HG03064 (cell line): ENCODE results near the gene BACH2.

Experiments used
- ATAC-seq: cut with Tn5 transposase; IDR thresholded peaks from one replicate; pipeline ENCODE4 v1.9.1; 2021; ENCODE audit warnings: low read depth; ENCODE audit not compliant: unreplicated experiment

Gene BACH2

DNA sequence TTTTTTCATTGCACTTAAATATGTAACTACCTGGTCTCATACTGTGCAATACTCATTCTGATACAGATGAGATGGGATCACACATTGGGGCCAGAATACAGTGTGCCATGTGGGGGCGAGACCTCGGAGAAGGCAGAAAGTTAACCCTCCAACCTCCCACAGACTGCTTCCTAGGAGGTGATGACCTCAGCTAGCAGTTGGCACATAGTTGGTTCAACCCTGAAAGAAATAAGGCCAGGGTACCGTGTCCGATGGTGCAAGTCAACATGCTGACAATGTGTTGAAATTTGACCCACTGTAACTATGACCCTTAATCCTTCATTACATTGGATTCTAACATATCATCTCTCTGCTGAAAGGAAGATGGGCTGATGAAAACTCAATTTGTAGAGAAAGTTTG lies 340.5 kb downstream of the BACH2 start:
- no peak for ATAC-seq

GRCh38 chr6:89955364-89955763 lies 341.3 kb downstream of the BACH2 start:
- ATAC-seq: no peak

DNA sequence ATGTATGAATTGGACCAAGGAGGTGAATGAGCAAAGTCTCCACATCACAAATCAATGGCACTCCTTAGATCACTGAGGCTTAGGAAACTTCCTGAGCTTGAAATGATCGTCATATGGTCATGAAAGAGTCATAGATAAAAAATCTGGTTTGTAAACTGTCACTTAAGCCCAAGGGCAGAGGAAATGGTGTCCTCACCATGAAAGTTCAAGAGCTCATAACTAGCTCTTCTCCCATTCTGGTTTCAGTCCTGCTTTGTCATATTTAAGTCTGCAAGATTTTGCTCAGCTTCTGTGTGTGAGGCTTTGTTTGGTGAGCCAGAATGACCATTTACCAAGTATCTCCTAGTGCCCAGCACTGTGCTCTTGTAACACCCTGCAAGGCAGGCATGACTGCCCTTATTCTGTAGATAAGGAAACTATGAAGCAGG lies 341.9 kb downstream of the BACH2 start:
- no peak for ATAC-seq

GRCh38 chr6:89952686-89953085 lies 344.0 kb downstream of the BACH2 start:
- no peak for ATAC-seq

- ATAC-seq: no peak
Measured at GRCh38 chr6:89952105-89952671, 344.5 kb downstream of the BACH2 start.

DNA sequence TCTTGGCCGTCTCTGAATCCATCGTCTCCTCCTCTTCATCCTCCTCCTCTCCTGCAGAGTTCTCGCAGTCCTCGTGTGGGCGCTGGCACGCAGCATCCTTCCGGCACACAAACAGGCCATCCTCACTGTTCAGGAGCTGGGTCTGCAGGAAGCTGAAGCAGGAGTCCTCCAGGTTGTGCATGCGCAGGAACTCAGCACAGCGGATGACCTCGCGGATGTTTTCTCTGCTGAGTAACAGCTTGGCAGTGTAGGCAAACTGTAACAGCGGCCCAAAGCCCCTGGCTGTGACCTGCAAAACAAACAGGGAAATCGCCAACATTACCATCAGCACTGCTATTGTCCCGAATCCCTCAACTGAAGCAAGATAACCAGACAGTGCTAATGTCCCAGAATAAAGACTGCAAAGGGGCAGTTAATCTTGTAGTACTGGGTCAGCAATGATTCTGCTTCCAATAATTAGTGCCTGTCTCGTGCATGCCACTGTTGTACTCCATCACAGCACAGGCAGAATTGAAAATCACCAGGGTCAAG lies 345.0 kb downstream of the BACH2 start:
- no peak for ATAC-seq

DNA sequence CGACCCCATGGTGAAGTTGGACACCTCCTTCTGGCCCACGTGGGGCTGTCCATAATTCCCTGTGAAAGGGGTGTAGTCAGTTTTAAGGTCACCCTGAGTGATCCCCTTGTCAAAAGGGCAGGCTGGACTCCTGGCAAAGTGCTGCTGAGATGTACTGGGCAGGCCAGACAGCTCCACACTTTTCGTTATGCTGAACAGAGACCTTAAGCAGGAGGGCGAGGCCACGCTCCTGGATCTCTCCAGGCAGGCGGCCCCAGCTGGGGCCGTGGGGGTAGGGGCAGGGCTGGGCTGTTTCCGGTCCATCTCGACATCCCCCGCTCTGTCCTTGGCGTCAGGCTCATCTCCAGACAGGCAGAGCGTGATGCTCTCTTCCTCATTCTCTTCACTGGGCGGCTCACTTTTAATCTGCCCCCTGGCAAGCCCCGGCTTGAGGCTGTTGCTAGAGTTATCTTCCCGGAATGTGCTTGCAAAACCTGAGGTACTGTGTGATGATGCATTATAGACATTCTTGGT lies 345.7 kb downstream of the BACH2 start:
- ATAC-seq: no peak

DNA sequence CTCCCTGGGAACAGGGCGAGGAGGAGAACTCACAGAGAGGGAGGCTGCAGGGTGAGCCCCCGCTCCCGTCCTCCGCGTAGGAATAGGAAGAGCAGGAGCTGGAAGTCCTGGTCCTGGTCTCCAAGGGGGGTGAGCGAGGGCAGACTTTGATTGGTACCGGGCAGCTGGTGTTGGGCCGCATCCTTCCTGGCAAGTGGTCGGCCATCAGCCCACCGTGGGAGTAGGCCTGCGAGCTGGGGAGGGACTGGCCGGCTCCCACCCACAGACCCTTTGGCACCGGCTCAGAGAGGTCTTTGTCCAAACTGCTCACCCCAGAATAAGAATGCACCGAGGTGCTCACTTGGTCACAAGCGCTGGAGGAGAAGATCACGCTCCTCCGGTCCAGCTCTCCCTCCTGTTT lies 346.2 kb downstream of the BACH2 start:
- no peak for ATAC-seq

GRCh38 chr6:89948876-89949275 lies 347.8 kb downstream of the BACH2 start:
- no peak for ATAC-seq

- ATAC-seq: no peak
Measured at GRCh38 chr6:89944826-89945407, 351.7 kb downstream of the BACH2 start.

- no peak for ATAC-seq
Measured at GRCh38 chr6:89944181-89944755, 352.4 kb downstream of the BACH2 start.

- ATAC-seq: no peak
Measured at GRCh38 chr6:89942601-89943000, 354.0 kb downstream of the BACH2 start.

- ATAC-seq: no peak
Measured at GRCh38 chr6:89941763-89942497, 354.7 kb downstream of the BACH2 start.

DNA sequence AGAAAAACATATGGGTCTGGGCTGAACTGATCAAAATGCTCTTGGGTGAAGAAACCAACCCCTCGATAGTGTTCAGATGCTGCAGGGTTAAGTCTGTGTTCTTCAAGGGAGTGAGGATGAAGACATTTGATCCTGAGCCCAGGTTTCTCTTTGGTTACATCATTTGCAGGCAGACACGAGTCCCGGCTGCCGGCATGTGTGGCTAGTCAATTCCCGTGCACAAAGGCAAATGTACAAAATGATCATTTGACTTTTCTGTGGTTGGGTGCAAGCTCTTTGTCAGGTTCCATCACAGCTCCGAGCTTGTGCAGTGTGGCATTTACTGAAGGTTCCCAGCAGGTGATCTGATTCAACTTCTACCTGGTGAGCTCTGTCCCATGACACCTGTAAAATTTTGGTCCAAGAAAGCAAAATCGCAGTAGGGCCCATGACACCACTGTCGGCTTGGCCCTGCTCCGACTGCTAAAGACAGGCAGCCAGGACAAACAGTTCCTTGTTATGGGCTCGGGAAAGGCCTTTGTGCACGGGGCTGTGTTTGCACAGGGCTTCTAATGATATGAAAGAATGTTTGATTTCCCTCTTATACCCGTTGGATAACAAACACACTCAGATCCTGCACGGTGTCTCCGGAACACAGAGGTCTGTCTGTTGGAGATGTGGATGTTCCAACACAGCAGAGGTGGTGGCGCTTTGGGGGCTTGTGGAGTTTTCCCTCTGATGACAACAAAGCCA lies 355.4 kb downstream of the BACH2 start:
- ATAC-seq: no peak

- ATAC-seq: no peak
Measured at GRCh38 chr6:89940225-89941027, 356.2 kb downstream of the BACH2 start.

DNA sequence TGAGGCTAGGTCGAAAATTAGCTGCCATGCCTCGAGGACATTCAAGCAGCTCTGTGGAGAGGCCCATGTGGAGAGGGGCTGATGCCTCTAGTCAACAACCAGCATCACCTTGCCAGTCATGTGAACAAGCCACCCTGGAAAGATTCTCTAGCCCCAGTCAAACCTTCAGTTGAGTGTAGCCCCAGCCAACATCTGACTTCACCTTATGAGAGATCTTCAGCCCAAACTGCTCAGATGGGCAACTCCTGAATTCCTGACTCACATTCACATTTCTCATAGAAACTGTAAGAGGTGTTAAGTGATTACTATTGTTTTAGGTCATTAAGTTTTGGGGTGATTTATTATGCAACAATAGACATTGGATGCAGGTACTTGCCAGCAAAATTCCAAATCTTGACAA lies 357.5 kb downstream of the BACH2 start:
- no peak for ATAC-seq

DNA sequence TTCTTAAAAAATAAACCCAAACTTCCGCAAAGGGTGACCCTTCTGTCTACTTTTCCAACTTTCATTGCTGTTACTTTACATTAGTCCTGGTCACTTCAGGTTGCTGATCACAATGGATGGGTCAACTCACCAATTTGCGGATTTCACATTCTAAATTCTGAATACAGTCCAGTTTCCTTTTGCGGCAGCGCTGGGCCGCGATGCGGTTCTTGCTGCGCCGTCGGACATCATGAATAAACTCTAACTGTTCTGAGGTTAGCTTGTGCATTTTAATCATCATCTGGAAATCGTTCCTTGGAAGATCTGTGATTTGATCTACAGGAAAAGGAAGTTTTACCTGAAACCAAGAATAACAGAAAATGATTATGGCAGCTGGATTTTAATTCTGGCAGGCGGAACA lies 358.6 kb downstream of the BACH2 start:
- ATAC-seq: no peak

GRCh38 chr6:89936177-89936576 lies 360.5 kb downstream of the BACH2 start:
- ATAC-seq: no peak

GRCh38 chr6:89934685-89935366 lies 361.8 kb downstream of the BACH2 start:
- ATAC-seq: no peak
